DND-41 (cell line): Measurements from ENCODE around the gene SYCN.
A peak's percentile ranks its signal among the peaks of the same experiment; 100 is the strongest.

Source experiments
- ATAC-seq: fragments of 200-7000 bp; cut with Tn5 transposase; 3 replicates; pipeline ENCODE4 v1.9.1; 2021; ENCODE audit warnings: low read depth; ENCODE audit not compliant: insufficient read depth
- DNase-seq: peaks from one replicate; pipeline ENCODE4 v3.0.0-alpha.2; 2020
- H2AFZ ChIP-seq: 2 replicates; pipeline ENCODE4 v1.6.0; 2012; ENCODE audit warnings: low read depth, low read length
- H3K27ac ChIP-seq: 2 replicates; pipeline ENCODE4 v1.5.1; 2012; ENCODE audit warnings: low read length, inconsistent platforms
- H3K27me3 ChIP-seq: fragments of 200-600 bp; sonication (generic); 2 replicates; pipeline ENCODE4 v1.6.0; 2012; ENCODE audit warnings: low read length, mild to moderate bottlenecking, inconsistent platforms; ENCODE audit not compliant: insufficient read depth, poor library complexity
- H3K36me3 ChIP-seq: 2 replicates; pipeline ENCODE4 v1.5.1; 2012; ENCODE audit warnings: low read length, inconsistent platforms; ENCODE audit not compliant: insufficient read depth
- H3K4me1 ChIP-seq: 2 replicates; pipeline ENCODE4 v1.5.1; 2012; ENCODE audit warnings: mild to moderate bottlenecking, low read length; ENCODE audit not compliant: insufficient read depth
- H3K4me2 ChIP-seq: 2 replicates; pipeline ENCODE4 v1.6.0; 2012; ENCODE audit warnings: mild to moderate bottlenecking, moderate library complexity, low read length, inconsistent platforms; ENCODE audit not compliant: insufficient read depth
- H3K4me3 ChIP-seq, 2 experiments: fragments of 200-600 bp in 1 of 2; shearing (Covaris generic) in 1 of 2; 2 replicates each; pipeline ENCODE4 v1.5.1; 2012 to 2016; ENCODE audit warnings: inconsistent platforms in 2 of 2, low read length in 2 of 2, mild to moderate bottlenecking in 2 of 2, low read depth in 1 of 2, moderate library complexity in 1 of 2
- H3K79me2 ChIP-seq: 2 replicates; pipeline ENCODE4 v1.6.0; 2012; ENCODE audit warnings: low read length, inconsistent platforms; ENCODE audit not compliant: insufficient read depth
- H3K9ac ChIP-seq: 2 replicates; pipeline ENCODE4 v1.6.0; 2012; ENCODE audit warnings: low read depth, mild to moderate bottlenecking, inconsistent platforms, low read length, moderate library complexity
- H3K9me3 ChIP-seq: 2 replicates; pipeline ENCODE4 v1.5.1; 2012; ENCODE audit warnings: low read length, moderate library complexity, mild to moderate bottlenecking, inconsistent platforms; ENCODE audit not compliant: insufficient read depth, severe bottlenecking
- H4K20me1 ChIP-seq: 2 replicates; pipeline ENCODE4 v1.6.0; 2012; ENCODE audit warnings: low read length; ENCODE audit not compliant: insufficient read depth
- CTCF ChIP-seq: IDR thresholded peaks from 2 replicates; pipeline ENCODE4 v1.5.1; 2012; ENCODE audit warnings: borderline replicate concordance, low read length, moderate library complexity, mild to moderate bottlenecking; ENCODE audit not compliant: poor library complexity, severe bottlenecking; ENCODE audit errors: extremely low read depth
- EZH2 ChIP-seq: IDR thresholded peaks from 3 replicates; pipeline ENCODE4 v1.6.1; 2012; ENCODE audit warnings: borderline replicate concordance, low read depth, mild to moderate bottlenecking, moderate library complexity, low read length, inconsistent platforms; ENCODE audit not compliant: severe bottlenecking

Gene SYCN

GRCh38 chr19:39212375-39212742, 8.3 kb upstream of the SYCN start:
- Histone ChIP-seq H3K4me3 (no peak overlapping the region), H3K27me3 (peaks cover under 1% of the 10 kb centered on the region), H3K79me2 (no peaks in the 10 kb centered on the region), H2AFZ (no peak overlapping the region), H3K4me1 (no peaks in the 10 kb centered on the region), H3K4me2 (no peak overlapping the region), H3K27ac (no peak overlapping the region), H3K36me3 (no peaks in the 10 kb centered on the region), H4K20me1 (no peaks in the 10 kb centered on the region), H3K9ac (no peak overlapping the region), H3K9me3 (no peaks in the 10 kb centered on the region)
- DNase-seq (peak; percentile 54), ATAC-seq (peak; percentile 82)
- TF ChIP-seq CTCF (peak; percentile 76), EZH2 (no peak)

GRCh38 chr19:39211731-39212374, 7.8 kb upstream of the SYCN start:
- H3K36me3 ChIP-seq, result no peaks in the 10 kb centered on the region
- H2AFZ ChIP-seq, result no peak overlapping the region
- ATAC-seq (no peak), DNase-seq (no peak)
- no peak overlapping the region for H3K4me3 ChIP-seq
- H3K9me3 ChIP-seq, result no peaks in the 10 kb centered on the region
- TF ChIP-seq EZH2 (no peak), CTCF (no peak)
- H3K9ac ChIP-seq, result no peak overlapping the region
- no peaks in the 10 kb centered on the region for H3K79me2 ChIP-seq
- no peak overlapping the region for H3K4me2 ChIP-seq
- no peak overlapping the region for H3K27ac ChIP-seq
- peaks cover 4% of the 10 kb centered on the region for H3K27me3 ChIP-seq
- H3K4me1 ChIP-seq, result no peaks in the 10 kb centered on the region
- H4K20me1 ChIP-seq, result no peaks in the 10 kb centered on the region

GRCh38 chr19:39209196-39209595, 5.1 kb upstream of the SYCN start:
- DNase-seq, result no peak
- Histone ChIP-seq H4K20me1 (no peaks in the 10 kb centered on the region), H3K4me3 (no peak overlapping the region), H3K27me3 (peaks cover 4% of the 10 kb centered on the region), H3K36me3 (no peaks in the 10 kb centered on the region), H3K9ac (no peak overlapping the region), H3K9me3 (no peaks in the 10 kb centered on the region), H3K79me2 (no peaks in the 10 kb centered on the region), H3K4me2 (no peak overlapping the region), H2AFZ (no peak overlapping the region), H3K27ac (no peak overlapping the region), H3K4me1 (no peaks in the 10 kb centered on the region)
- ATAC-seq, result no peak
- TF ChIP-seq EZH2 (no peak), CTCF (no peak)
